HG03457 (cell line): Measurements from ENCODE around the gene CCDC149.

Source experiments
- ATAC-seq: cut with Tn5 transposase; IDR thresholded peaks from one replicate; pipeline ENCODE4 v1.9.1; 2021; ENCODE audit warnings: moderate number of reproducible peaks; ENCODE audit not compliant: unreplicated experiment

CCDC149 gene

GRCh38 chr4:24881508-24882196, 31.2 kb downstream of the CCDC149 start:
- no peak for ATAC-seq

DNA sequence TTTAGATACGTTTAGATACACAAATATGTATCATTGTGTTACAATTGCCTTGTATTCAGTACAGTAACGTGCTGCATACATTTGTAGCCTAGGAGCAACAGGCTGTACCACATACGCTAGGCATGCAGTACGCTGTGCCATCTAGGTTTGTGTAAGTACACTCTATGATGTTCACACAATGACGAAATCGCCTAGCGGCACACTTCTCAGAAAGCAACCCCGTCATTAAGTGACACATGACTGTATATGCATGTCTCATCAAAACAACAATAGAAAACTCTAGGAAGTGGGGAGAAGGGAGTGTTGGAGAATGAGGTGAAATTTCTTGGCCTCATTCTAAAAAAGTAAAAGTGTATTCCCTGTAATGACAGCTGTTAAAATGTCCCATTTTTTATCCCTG, 32.7 kb downstream of the CCDC149 start:
- no peak for ATAC-seq

GRCh38 chr4:24878636-24879016, 34.2 kb downstream of the CCDC149 start:
- no peak for ATAC-seq

- ATAC-seq = no peak
Observed at GRCh38 chr4:24877868-24878635, 34.8 kb downstream of the CCDC149 start.

- no peak for ATAC-seq
Observed at GRCh38 chr4:24876431-24876830, 36.4 kb downstream of the CCDC149 start.

DNA sequence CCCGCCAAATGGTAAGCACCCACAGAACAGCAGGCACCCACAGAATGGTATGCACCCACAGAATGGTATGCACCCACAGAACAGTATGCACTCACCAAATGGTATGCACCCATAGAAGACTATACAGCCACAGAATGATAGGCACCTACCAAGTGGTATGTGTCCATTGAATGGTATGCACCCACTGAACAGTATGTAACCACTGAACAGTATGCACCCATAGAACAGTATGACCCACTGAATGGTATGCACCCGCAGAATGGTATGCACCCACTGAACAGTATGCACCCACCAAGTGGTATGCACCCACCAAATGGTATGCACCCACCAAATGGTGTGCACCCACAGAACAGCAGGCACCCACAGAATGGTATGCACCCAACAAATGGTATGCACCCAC, 40.1 kb downstream of the CCDC149 start:
- ATAC-seq = no peak

DNA sequence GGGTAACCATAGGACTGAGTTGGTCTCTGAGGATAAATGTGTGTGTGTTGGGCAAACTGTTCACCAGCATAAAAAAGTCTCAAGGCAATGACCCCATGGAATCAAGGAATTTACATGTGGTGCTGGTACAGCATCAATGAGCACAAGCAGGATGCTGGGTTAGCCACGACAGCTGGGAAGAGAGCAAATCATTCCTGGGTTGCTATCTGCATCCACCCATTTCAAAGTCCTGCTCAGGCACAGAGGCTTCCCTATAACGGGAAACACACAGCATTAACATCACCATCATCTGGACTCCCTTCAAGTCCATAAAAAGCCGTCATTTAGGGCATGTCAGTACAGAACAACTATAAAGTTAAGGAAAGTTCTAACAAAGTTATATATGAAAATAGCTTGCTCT, 41.6 kb downstream of the CCDC149 start:
- ATAC-seq = no peak

DNA sequence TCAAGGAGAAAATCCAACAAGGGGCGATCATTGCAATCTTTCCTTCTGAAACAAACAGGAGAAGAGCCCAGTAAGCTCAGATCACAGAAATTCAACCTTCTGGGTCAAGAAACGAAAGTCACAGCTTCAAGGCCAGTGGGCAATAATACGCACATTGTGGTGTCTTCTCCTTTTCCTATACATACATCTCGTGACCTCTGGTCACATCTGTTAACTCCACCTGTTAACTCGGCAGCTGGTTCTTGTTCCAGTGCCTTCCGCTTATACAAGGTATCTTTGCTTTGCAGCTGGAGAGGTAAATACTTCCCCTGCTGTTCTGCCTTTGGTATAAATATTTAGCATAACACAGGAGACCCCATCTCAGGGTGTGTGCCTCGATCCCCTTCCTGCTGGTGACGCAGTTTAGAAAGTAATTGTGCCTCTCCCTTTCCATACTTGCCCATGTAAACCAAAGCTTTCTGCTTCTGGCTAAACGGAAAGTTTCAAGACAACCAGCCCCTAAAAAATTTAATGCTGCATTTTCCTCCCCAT, 45.0 kb downstream of the CCDC149 start:
- ATAC-seq = no peak

- ATAC-seq = no peak
Observed at GRCh38 chr4:24867251-24867650, 45.6 kb downstream of the CCDC149 start.

DNA sequence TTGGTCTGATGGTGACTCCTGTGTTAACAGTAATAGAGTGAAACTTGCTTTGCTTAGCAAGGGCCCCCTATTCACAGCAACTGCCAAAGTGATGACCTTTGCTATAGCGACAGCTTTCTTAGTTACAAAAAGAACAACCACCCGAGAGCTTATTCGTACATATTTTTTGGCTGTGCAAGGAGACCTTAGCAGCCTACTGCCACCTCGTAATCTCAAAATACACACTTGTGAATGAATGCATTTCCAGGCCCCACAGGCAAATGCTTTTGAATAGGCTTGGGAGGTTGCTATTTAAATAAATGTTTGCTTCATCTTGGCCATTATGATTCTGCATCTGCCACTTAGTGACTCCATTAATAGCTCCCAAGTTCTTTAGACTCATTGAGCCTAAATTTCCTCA, 47.4 kb downstream of the CCDC149 start:
- no peak for ATAC-seq

DNA sequence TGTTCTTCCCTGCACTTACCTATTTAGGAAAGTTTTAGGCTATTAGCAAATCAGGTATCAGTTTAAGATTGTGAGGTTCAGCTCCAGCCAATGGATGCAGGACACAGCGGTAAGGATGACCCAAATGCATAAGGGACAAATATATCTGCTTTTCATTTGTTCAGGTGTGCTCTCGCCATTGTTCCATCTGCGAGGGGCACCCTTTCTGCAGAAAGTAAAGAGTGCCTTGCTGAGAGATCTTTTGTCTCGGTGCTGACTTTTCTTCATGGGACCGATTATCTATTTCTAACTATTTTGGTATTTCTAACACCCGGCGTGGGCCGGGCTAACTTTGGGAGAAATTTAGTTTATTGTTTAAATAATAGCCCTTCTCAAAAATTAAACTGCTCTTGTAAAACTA, 49.0 kb downstream of the CCDC149 start:
- no peak for ATAC-seq

DNA sequence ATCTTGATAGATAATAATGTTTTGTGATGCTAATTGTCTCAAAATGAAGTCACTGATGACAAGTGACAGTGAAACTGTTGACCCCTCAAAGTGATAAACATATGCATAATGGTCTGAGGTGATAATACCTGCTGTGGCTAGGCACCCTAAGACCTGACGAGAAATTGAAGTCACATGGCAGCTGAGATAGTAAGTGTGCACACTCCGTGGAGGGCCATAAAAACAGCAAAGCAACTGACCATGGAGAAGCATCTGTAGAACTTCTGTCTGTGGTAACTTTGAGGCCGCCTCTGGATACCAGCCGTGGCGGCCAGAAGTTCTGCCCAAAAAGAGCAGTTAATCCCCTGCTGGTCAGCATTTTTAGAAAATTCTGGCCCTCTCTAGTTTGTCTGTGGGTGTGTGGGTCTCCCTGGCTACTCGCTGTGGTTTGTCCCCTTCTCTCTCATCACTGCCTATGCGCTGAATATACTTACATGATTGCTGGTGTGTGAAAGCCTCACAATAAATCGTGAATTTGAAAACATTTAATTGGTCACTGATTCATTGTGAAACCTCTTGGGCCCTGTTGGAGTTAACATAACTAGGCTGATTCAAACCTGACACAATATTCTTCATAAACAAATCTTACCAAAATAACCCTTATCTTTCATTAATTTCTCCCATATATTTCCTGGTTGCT, 50.6 kb downstream of the CCDC149 start:
- ATAC-seq = no peak

DNA sequence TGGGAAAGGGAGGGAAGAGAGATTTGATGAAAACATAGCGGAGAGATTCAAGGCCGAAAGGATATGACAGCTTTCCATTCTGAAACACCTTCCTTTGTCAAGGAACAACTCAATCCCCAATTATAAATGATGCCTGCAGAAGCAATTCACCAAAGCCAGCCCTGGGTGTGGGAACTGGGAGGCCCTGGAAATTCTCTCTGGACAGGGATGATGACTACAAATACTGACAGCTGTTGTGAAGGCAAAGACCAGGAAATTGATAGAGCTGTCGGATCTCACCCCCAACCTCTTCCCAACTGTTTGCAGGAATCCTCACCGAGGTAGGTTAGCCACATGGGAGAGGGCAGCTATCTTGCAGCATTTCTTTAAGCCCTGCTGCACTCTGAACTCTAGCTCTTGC, 54.3 kb downstream of the CCDC149 start:
- no peak for ATAC-seq

GRCh38 chr4:24858026-24858425, 54.8 kb downstream of the CCDC149 start:
- no peak for ATAC-seq

- peak; percentile 48 for ATAC-seq
Observed at GRCh38 chr4:24856586-24856985, 56.3 kb downstream of the CCDC149 start.

DNA sequence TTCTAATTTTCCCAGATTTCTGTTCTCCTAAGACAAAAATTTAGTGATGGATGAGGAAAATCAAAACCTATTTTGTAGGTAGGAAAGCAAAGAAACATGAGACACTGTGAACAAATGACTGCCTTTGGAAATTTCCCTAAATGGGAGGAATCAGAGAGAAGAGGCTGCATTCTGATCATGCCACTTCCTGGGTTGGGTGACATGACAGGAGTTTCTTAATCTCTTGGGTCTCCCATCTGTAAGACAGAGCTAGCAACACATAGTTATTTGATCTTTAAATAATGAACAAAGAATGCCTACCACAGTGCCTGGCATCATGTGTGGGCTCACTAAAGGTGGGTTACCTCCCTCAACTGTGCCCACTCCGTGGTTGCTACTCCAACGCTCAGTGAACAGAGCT, 57.1 kb downstream of the CCDC149 start:
- ATAC-seq = no peak

- no peak for ATAC-seq
Observed at GRCh38 chr4:24853142-24853541, 59.7 kb downstream of the CCDC149 start.

DNA sequence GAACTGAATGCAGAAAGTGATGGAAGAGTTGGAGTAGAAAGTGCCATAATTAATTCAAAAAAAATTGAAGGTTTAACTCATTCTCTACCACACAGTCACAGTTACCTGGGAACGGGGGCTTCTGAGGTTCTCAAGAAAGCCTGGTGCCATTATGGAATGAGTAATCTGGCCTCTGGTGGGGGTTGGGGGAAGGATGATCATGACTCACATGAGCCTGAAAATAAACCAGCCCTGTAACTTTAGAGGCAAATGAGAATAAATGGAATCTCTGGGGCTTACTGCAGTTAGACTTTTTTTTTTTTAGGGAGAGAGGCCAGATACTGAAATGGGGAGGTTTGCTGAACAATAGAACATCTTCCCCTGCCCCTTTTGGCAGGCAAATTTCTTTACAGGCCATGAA, 62.2 kb downstream of the CCDC149 start:
- no peak for ATAC-seq

DNA sequence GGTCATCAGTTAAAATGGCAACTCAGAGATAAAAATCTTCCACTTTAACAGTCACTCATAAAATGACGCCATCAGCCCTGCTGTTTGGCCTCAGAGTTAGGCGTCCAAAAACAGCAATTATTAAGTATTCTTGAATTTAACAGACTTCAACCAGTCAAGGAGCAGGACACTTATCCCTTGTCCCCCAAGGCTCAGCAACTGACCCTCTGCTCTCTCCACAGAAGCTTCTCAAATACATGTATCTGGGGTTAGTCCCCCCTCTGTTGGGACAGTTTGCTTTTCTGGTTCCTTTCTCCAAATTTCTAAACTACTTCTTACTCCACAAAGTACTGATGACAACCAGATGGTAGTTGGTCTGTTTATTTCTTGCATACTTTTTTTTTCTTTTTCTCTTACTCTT, 63.1 kb downstream of the CCDC149 start:
- ATAC-seq = no peak

- ATAC-seq = no peak
Observed at GRCh38 chr4:24849351-24849750, 63.5 kb downstream of the CCDC149 start.

DNA sequence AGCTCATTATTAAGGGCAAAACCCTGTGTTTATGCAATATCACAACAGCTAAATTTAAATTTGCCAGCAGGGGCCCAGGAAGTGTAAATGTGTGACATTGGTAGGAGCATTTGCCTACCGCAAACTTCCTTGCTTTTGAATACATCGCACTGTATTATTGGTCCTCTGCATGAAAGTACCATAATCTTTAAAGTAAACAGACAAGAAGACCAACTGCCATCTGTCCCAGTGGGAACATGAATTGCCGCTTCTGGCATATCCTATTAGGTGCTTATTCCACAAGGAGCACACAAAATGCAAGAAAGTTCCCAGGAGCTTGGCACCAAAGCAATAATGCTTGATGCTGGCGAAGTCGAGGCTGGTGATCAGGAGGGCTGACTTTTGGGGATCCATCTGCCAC, 66.1 kb downstream of the CCDC149 start:
- no peak for ATAC-seq

DNA sequence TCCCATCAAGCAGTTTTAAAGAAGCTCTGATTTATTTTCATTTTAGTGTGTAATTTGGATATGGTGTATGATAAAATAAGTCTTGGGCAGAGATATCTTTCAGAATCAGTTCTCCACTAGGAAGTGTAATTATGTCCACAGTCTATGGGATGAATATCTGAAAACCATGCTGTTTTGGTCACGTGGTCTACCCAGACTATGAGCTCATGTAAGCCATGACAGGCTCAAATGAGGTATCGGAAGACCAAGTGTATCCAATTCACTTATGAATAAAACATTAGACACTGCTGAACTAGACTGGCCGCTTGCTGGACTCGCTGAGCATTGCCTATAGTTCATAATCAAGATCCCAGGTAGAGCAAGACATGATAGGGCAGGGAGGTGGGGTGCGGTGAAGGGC, 66.9 kb downstream of the CCDC149 start:
- no peak for ATAC-seq
